Activated T-cell treated with anti-CD3 and anti-CD28 coated beads, Interleukin-2, amount 50 U/mL, for 4 hours (primary cell): ENCODE data around the gene SLIT3. TPM values are rescaled to one million over a fixed set of nuclear protein-coding genes. Genes with fewer than 3 reads are reported as not detected.

Experiments
- ATAC-seq, 2 donors: fragments of 200-7000 bp; cut with Tn5 transposase; one replicate each; pipeline ENCODE4 v1.10.0; 2021
- DNase-seq: peaks from one replicate; pipeline ENCODE4 v3.0.0-alpha.2; 2020
- H3K27me3 Mint-ChIP-seq: one replicate; pipeline ENCODE4 v1.8.0; 2021; ENCODE audit warnings: low read depth, mixed read lengths
- H3K36me3 Mint-ChIP-seq: one replicate; pipeline ENCODE4 v1.8.0; 2022; ENCODE audit warnings: mixed read lengths; ENCODE audit not compliant: insufficient read depth
- H3K4me1 Mint-ChIP-seq: one replicate; pipeline ENCODE4 v1.8.0; 2021; ENCODE audit warnings: low read depth, mixed read lengths
- H3K4me3 Mint-ChIP-seq: one replicate; pipeline ENCODE4 v1.8.0; 2021; ENCODE audit warnings: mild to moderate bottlenecking, moderate library complexity, mixed read lengths
- H3K9me3 Mint-ChIP-seq: one replicate; pipeline ENCODE4 v1.8.0; 2021; ENCODE audit warnings: mixed read lengths
- total RNA-seq, 3 donors: library from RNA; stranded (reverse); gene quantifications; one replicate each; pipeline ENCODE4 v1.2.1, GENCODE V29; 2021

The SLIT3 gene
- total RNA-seq, 3 donors from 2014 or later = 0.03 to 0.16 (median 0.03) TPM

- DNase-seq (no peak), ATAC-seq (no peak)
- Mint-ChIP-seq H3K4me3 (no peak overlapping the region), H3K9me3 (peaks cover 7% of the 10 kb centered on the region), H3K36me3 (no peaks in the 10 kb centered on the region), H3K27me3 (no peaks in the 10 kb centered on the region), H3K4me1 (no peaks in the 10 kb centered on the region)
Observed at GRCh38 chr5:169089343-169089742, 211.6 kb downstream of the SLIT3 start.

GRCh38 chr5:169088028-169088725, 212.8 kb downstream of the SLIT3 start:
- Mint-ChIP-seq H3K36me3 (no peaks in the 10 kb centered on the region), H3K27me3 (no peaks in the 10 kb centered on the region), H3K4me1 (no peaks in the 10 kb centered on the region), H3K4me3 (no peak overlapping the region), H3K9me3 (peaks cover 7% of the 10 kb centered on the region)
- no peak for ATAC-seq
- no peak for DNase-seq

DNA sequence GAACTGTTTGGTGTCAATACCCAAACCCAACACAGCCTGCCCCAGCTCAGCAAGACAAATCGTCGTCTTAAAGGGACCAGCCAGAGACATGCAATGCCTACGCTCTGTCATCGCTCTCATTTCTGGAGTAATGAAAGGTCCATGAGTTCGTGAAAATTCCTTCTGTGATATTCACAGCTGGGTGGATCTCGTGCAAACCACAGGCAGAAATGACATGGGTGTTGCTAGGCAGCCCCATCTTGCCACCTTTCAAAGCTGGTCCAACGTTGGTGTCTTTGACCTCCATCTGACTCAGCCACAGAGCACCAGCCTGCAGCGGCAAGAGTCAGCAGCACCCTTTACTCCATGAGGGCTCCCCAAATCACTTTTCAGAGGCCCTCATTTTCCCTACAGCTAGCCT, 215.3 kb downstream of the SLIT3 start:
- DNase-seq (no peak), ATAC-seq (no peak)
- Mint-ChIP-seq H3K9me3 (peaks cover 4% of the 10 kb centered on the region), H3K4me3 (no peak overlapping the region), H3K27me3 (no peaks in the 10 kb centered on the region), H3K4me1 (no peaks in the 10 kb centered on the region), H3K36me3 (no peaks in the 10 kb centered on the region)

DNA sequence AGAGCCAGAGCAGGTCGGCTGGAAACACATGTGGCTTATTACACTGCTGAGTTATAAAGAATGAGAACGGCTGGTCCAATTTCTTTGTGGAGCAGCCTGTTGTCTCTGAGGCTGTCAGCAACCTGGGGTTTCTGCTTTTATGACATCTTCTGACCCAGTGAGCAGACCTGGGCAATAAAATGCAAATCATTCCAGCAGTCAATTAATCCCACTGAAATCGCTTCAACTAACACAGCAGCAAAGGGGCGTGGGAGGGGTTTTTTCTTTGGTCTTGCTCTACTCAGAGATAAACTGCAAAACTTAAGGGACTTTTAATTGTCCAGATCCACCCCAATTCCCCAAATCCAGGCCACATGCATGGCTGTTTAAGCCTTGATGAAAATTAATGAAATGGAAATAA, 215.7 kb downstream of the SLIT3 start:
- Mint-ChIP-seq H3K9me3 (no peaks in the 10 kb centered on the region), H3K4me3 (no peak overlapping the region), H3K27me3 (no peaks in the 10 kb centered on the region), H3K4me1 (no peaks in the 10 kb centered on the region), H3K36me3 (no peaks in the 10 kb centered on the region)
- no peak for ATAC-seq
- DNase-seq = no peak

GRCh38 chr5:169084775-169085174, 216.2 kb downstream of the SLIT3 start:
- Mint-ChIP-seq H3K4me1 (no peaks in the 10 kb centered on the region), H3K36me3 (no peaks in the 10 kb centered on the region), H3K27me3 (no peaks in the 10 kb centered on the region), H3K9me3 (no peaks in the 10 kb centered on the region), H3K4me3 (no peak overlapping the region)
- DNase-seq (no peak), ATAC-seq (no peak)

- no peak for ATAC-seq
- Mint-ChIP-seq H3K9me3 (no peaks in the 10 kb centered on the region), H3K4me1 (no peaks in the 10 kb centered on the region), H3K36me3 (no peaks in the 10 kb centered on the region), H3K4me3 (no peak overlapping the region), H3K27me3 (peaks cover under 1% of the 10 kb centered on the region)
- no peak for DNase-seq
Observed at GRCh38 chr5:169083394-169084018, 217.4 kb downstream of the SLIT3 start.

DNA sequence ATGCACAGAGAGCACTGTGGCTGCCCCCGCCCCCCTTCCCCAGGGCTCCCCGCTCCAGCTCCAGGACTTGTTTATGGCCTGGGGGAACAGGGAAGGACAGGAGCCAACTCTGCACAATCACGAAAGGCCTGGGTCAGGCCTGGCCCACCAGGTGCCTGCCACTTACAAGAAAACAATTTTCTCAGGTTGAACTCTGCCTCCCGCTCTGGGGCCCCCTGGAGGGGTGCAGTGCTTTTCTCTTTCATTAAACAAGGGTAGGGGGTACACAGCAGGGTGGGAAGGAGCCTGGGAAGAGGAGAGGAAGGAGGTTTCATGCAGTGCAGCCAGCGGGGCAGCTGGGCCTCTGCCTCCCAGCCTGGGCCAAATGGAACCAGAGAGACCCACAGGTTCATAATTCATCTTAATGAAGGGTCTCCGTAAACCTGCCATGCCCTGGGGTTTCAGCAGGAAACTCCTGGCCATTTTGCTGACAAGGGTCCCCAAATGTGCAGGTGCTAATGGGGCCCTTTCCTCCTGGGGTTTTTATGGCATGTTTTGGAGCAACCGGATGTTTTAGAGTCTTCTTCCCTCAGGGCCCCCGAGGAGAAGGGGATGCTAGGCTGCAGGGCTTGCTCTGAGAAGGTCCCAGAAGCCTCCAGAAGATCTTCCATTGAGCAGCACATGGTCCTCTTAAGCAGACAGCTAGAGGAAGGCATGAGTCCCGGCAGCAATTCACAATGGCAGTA, 219.8 kb downstream of the SLIT3 start:
- no peaks in the 10 kb centered on the region for H3K9me3 Mint-ChIP-seq
- H3K4me3 Mint-ChIP-seq = no peak overlapping the region
- DNase-seq = no peak

GRCh38 chr5:169080448-169080911, 220.5 kb downstream of the SLIT3 start:
- ATAC-seq = no peak
- H3K4me1 Mint-ChIP-seq = no peaks in the 10 kb centered on the region
- no peaks in the 10 kb centered on the region for H3K36me3 Mint-ChIP-seq
- no peak overlapping the region for H3K4me3 Mint-ChIP-seq
- DNase-seq = no peak
- no peaks in the 10 kb centered on the region for H3K9me3 Mint-ChIP-seq
- peaks cover 4% of the 10 kb centered on the region for H3K27me3 Mint-ChIP-seq

More for the DNA sequence above, 219.8 kb downstream of the SLIT3 start:
- H3K4me1 Mint-ChIP-seq = no peaks in the 10 kb centered on the region
- no peak for ATAC-seq
- H3K36me3 Mint-ChIP-seq = no peaks in the 10 kb centered on the region
- H3K27me3 Mint-ChIP-seq = peaks cover 4% of the 10 kb centered on the region

DNA sequence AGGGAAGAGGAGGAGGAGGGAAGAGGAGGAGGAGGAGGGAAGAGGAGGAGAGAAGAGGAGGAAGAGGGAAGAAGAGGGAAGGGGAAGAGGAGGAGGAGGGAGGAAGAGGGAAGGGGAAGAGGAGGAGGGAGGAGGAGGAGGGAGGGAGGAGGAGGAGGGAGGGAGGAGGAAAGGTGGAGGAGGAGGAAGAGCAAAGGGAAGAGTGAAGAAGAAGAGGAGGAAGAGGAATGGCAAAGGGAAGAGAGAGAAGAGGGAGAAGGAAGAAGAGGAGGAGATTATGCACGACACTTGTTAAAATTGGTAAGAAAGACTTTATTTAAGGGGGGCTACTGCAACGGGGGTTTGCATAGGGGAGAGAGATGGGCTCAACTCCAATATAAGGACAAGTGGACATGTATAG, 221.2 kb downstream of the SLIT3 start:
- Mint-ChIP-seq H3K4me3 (no peak overlapping the region), H3K4me1 (no peaks in the 10 kb centered on the region), H3K36me3 (no peaks in the 10 kb centered on the region), H3K9me3 (no peaks in the 10 kb centered on the region), H3K27me3 (peaks cover 4% of the 10 kb centered on the region)
- ATAC-seq (no peak), DNase-seq (no peak)

DNA sequence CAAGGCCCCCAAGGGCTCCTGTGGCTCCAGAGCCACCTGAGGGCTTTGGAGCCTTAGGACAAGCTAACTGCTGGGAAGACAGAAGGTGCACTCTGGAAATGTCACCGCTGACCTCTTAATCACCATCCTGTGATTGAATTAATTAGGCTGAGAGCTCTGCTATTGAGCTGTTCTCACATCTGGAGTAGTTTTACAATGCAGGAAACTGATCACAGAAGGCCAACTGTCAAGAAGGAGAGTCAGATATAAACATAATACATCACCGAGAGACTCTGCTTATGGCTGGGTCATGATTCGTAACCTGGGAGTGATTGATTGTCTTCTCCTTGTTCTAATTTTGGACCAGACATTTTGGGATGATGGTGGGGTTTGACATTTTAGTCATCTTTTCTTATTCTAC, 226.1 kb downstream of the SLIT3 start:
- H3K4me1 Mint-ChIP-seq = no peaks in the 10 kb centered on the region
- ATAC-seq (no peak), DNase-seq (no peak)
- no peaks in the 10 kb centered on the region for H3K9me3 Mint-ChIP-seq
- no peak overlapping the region for H3K4me3 Mint-ChIP-seq
- H3K27me3 Mint-ChIP-seq = peaks cover 4% of the 10 kb centered on the region
- no peaks in the 10 kb centered on the region for H3K36me3 Mint-ChIP-seq

- Mint-ChIP-seq H3K36me3 (no peaks in the 10 kb centered on the region), H3K27me3 (no peaks in the 10 kb centered on the region), H3K4me3 (no peak overlapping the region), H3K9me3 (no peaks in the 10 kb centered on the region), H3K4me1 (no peaks in the 10 kb centered on the region)
- DNase-seq (no peak), ATAC-seq (no peak)
Observed at GRCh38 chr5:169072233-169072632, 228.7 kb downstream of the SLIT3 start.

DNA sequence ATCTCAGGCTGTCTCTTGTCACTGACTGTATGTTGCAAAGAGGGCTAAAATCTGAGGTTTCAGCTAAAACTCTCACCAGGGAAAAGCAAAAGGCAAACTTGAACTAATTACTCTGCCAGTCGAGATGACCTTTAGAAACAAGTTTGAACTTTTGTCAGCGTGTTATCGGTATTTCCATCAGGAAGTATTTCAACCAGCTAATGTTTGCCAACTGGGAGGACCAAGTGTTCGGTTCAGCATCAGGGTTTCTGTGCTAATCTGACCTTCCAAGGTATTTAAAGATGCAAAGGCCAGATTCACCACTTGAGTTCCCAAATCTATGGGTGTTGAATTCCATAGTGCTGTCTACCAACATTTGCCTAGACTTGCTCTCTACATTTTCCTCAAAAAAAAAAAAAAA, 230.5 kb downstream of the SLIT3 start:
- no peaks in the 10 kb centered on the region for H3K27me3 Mint-ChIP-seq
- no peaks in the 10 kb centered on the region for H3K9me3 Mint-ChIP-seq
- no peaks in the 10 kb centered on the region for H3K36me3 Mint-ChIP-seq
- H3K4me1 Mint-ChIP-seq = no peaks in the 10 kb centered on the region
- ATAC-seq = no peak
- no peak for DNase-seq
- no peak overlapping the region for H3K4me3 Mint-ChIP-seq

DNA sequence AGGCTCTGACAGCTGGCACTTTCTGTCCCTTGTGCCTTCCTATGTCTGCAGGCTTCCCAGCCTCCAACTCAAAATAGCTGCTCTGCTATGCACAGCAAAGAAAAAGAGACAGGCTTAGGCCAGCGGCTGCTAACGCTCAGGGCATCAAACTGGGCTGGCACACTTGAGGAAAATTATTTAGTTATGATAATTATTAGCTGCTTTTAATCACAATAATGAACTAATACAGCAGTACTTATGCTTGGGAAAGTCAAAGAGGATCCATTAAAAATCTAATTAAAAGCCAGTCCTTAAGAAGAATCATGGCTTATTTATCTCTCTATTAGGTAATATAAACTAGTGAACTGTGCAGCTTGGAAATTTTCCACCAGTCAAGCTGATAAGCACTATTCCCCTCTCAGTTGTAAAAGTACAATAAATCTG, 233.2 kb downstream of the SLIT3 start:
- H3K4me3 Mint-ChIP-seq = no peak overlapping the region
- ATAC-seq (no peak), DNase-seq (no peak)
- no peaks in the 10 kb centered on the region for H3K9me3 Mint-ChIP-seq
- peaks cover 14% of the 10 kb centered on the region for H3K27me3 Mint-ChIP-seq
- H3K4me1 Mint-ChIP-seq = no peaks in the 10 kb centered on the region
- H3K36me3 Mint-ChIP-seq = no peaks in the 10 kb centered on the region

DNA sequence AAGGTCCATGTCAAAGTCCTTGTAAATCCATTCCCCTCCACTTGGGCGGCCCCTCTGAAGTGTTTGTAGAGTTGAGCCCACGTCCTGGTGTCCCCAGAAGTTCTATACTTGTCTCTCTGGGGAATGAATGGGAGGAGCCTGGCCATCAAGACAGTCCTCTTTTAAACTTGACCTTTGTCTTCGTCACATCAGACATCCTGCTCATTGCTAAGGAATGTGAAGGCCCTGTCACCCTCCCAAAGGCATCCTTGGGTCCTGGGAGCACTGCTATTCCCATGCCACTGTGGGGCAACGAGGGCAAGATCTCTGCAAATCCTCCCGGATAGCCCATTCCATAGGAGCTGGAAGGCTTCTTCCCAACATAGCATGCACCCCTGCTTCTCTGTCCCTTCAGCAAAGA, 235.5 kb downstream of the SLIT3 start:
- Mint-ChIP-seq H3K4me1 (no peaks in the 10 kb centered on the region), H3K9me3 (no peaks in the 10 kb centered on the region), H3K36me3 (no peaks in the 10 kb centered on the region), H3K4me3 (no peak overlapping the region), H3K27me3 (peaks cover 19% of the 10 kb centered on the region)
- ATAC-seq (no peak), DNase-seq (no peak)

DNA sequence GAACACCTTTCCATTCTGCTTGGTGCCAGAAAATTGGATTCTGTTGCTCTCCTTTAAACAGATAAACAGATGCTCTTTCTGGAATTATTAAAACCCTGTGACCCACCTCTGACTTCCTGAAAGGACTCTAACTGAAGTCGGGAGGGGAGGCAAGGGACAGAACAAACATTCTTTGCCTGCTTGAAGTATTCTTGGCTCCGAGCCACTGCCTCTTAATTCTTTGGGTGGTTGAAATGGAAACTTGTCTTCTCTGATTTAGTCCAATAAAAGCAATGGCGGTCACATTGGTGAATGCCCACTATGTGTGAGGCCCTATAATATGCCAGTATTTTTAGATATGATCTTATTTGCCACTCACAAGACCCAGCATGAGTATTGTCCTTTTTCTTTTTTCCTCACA, 236.8 kb downstream of the SLIT3 start:
- Mint-ChIP-seq H3K9me3 (no peaks in the 10 kb centered on the region), H3K36me3 (no peaks in the 10 kb centered on the region)

More for the DNA sequence above, 236.8 kb downstream of the SLIT3 start:
- no peak overlapping the region for H3K4me3 Mint-ChIP-seq
- H3K4me1 Mint-ChIP-seq = no peaks in the 10 kb centered on the region
- ATAC-seq = no peak
- H3K27me3 Mint-ChIP-seq = peaks cover 19% of the 10 kb centered on the region
- DNase-seq = no peak
